HCT116 (cell line): Measurements from ENCODE around the gene LHX4. TPM values are rescaled to one million over a fixed set of nuclear protein-coding genes. Genes with fewer than 3 reads are reported as not detected.

ENCODE experiments used
- ATAC-seq: fragments of 200-7000 bp; cut with Tn5 transposase; 2 replicates; pipeline ENCODE4 v1.9.1; 2020; ENCODE audit warnings: mild to moderate bottlenecking, moderate library complexity
- BruUV-seq: library from RNA; stranded (reverse); fragments of 400-500 nt; replicated peaks from 2 replicates; lab custom pipeline; 2021; lab: Mats Ljungman, UMichigan
- CTCF ChIA-PET: fragments of 300-600 bp; sonication (Branson Sonifier 250); formaldehyde crosslinking; loops from one replicate; lab custom pipeline; 2021; ENCODE audit warnings: antibody characterized with exemption; lab: Charles Lee
- POLR2A ChIA-PET: fragments of 300-600, 350-600 bp; sonication (Branson Sonifier 250); formaldehyde crosslinking; loops from one replicate; lab custom pipeline; 2021; ENCODE audit warnings: antibody characterized with exemption; lab: Charles Lee
- RAD21 ChIA-PET, 2 experiments: fragments of 300-600 bp; sonication (Branson Sonifier 250); formaldehyde crosslinking; loops; one replicate each; lab custom pipeline; 2023; ENCODE audit warnings: low total read pairs in 2 of 2; ENCODE audit not compliant: uncharacterized antibody in 2 of 2, unreplicated experiment in 2 of 2, low non-redundant PET in 1 of 2; lab: Charles Lee
- DNase-seq: peaks from one replicate; pipeline ENCODE4 v3.0.0-alpha.2; 2010; ENCODE audit warnings: low read depth, low spot score
- H2AFZ ChIP-seq: fragments of 200-600 bp; shearing (Covaris generic), sonication (generic); 2 replicates; pipeline ENCODE4 v1.6.1; 2017; ENCODE audit warnings: low read depth, mixed run types, mixed read lengths, antibody characterized with exemption, low read length; ENCODE audit not compliant: poor library complexity, severe bottlenecking
- H3K27ac ChIP-seq: 2 replicates; pipeline ENCODE4 v1.5.1; 2012; ENCODE audit warnings: low read depth, low read length
- H3K27me3 ChIP-seq: fragments of 200-600 bp; sonication (generic); 2 replicates; pipeline ENCODE4 v1.6.1; 2016; ENCODE audit warnings: mixed run types, low read length, mixed read lengths; ENCODE audit not compliant: insufficient read depth
- H3K36me3 ChIP-seq, 2 experiments: fragments of 200-500 bp in 1 of 2; fragments of 200-600 bp in 1 of 2; sonication (Bioruptor generic) in 1 of 2; sonication (generic) in 1 of 2; 2 replicates each; pipeline versions ENCODE4 v1.5.1 to v1.6.1; 2014 to 2016; ENCODE audit warnings: low read length in 2 of 2, inconsistent platforms in 1 of 2, mixed read lengths in 1 of 2, mixed run types in 1 of 2; ENCODE audit not compliant: insufficient read depth in 2 of 2, control insufficient read depth in 1 of 2
- H3K4me1 ChIP-seq, 2 experiments: fragments of 200-600 bp in 1 of 2; sonication (generic) in 1 of 2; 2 replicates each; pipeline versions ENCODE4 v1.5.1 to v1.6.1; 2012 to 2017; ENCODE audit warnings: low read length in 2 of 2, inconsistent platforms in 1 of 2, mild to moderate bottlenecking in 1 of 2, mixed read lengths in 1 of 2, mixed run types in 1 of 2, moderate library complexity in 1 of 2; ENCODE audit not compliant: insufficient read depth in 2 of 2, control insufficient read depth in 1 of 2
- H3K4me2 ChIP-seq: fragments of 200-600 bp; sonication (generic); 2 replicates; pipeline ENCODE4 v1.6.1; 2017; ENCODE audit warnings: mixed run types, low read length, mixed read lengths
- H3K4me3 ChIP-seq, 2 experiments: fragments of 200-600 bp in 1 of 2; sonication (generic) in 1 of 2; replicated peaks in 1 of 2; 2 replicates each; pipeline ENCODE4 v1.5.1; 2011 to 2016; ENCODE audit warnings: low read length in 2 of 2, control low read depth in 1 of 2, low read depth in 1 of 2, mild to moderate bottlenecking in 1 of 2, mixed read lengths in 1 of 2, mixed run types in 1 of 2
- H3K79me2 ChIP-seq: fragments of 200-600 bp; sonication (generic); 2 replicates; pipeline ENCODE4 v1.6.1; 2017; ENCODE audit warnings: mild to moderate bottlenecking, mixed run types, low read length, moderate library complexity, mixed read lengths; ENCODE audit not compliant: insufficient read depth
- H3K9ac ChIP-seq: fragments of 200-600 bp; sonication (generic); 2 replicates; pipeline ENCODE4 v1.6.1; 2016; ENCODE audit warnings: low read length, mixed read lengths
- H3K9me2 ChIP-seq: fragments of 200-600 bp; sonication (generic), shearing (Covaris generic); 2 replicates; pipeline ENCODE4 v1.6.1; 2017; ENCODE audit warnings: mixed run types, mild to moderate bottlenecking, moderate library complexity; ENCODE audit not compliant: insufficient read depth
- H3K9me3 ChIP-seq, 2 experiments: fragments of 200-500 bp in 1 of 2; fragments of 200-600 bp in 1 of 2; sonication (Bioruptor generic) in 1 of 2; sonication (generic) in 1 of 2; 2 replicates each; pipeline ENCODE4 v1.6.1; 2014 to 2017; ENCODE audit warnings: low read length in 2 of 2, mixed read lengths in 2 of 2, inconsistent platforms in 1 of 2, low read depth in 1 of 2, mild to moderate bottlenecking in 1 of 2, mixed run types in 1 of 2, moderate library complexity in 1 of 2; ENCODE audit not compliant: control insufficient read depth in 1 of 2, insufficient read depth in 1 of 2
- H4K20me1 ChIP-seq: fragments of 200-600 bp; sonication (generic), shearing (Covaris generic); 2 replicates; pipeline ENCODE4 v1.6.1; 2017; ENCODE audit warnings: mixed run types, mild to moderate bottlenecking, moderate library complexity; ENCODE audit not compliant: insufficient read depth
- CEBPB ChIP-seq: IDR thresholded peaks from 2 replicates; pipeline ENCODE4 v1.6.1; 2012; ENCODE audit warnings: low read depth
- POLR2A ChIP-seq: IDR thresholded peaks from 2 replicates; pipeline ENCODE4 v1.7.0; 2011; ENCODE audit warnings: borderline replicate concordance; ENCODE audit not compliant: insufficient read depth, insufficient read length; ENCODE audit errors: extremely low read depth
- RAD21 ChIP-seq: IDR thresholded peaks from 2 replicates; pipeline ENCODE4 v1.6.1; 2012; ENCODE audit warnings: low read depth, mild to moderate bottlenecking
- SRF ChIP-seq: IDR thresholded peaks from 2 replicates; pipeline ENCODE4 v1.6.1; 2012; ENCODE audit warnings: low read depth
- intact Hi-C: fragments of 100-400 bp; cut with micrococcal nuclease; formaldehyde crosslinking; loops from 2 replicates; pipeline ENCODE4 v1.10.0; 2022
- total RNA-seq: library from RNA; stranded (reverse); gene quantifications from one replicate; pipeline ENCODE4 v1.2.1, GENCODE V29; 2021; ENCODE audit not compliant: unreplicated experiment
- TF ChIP-seq, protein P1 (sequence below): IDR thresholded peaks from 2 replicates; pipeline ENCODE4 v1.6.1; 2011; ENCODE audit warnings: mild to moderate bottlenecking, low read length, moderate library complexity; ENCODE audit not compliant: insufficient replicate concordance; ENCODE audit errors: extremely low read depth
- TF ChIP-seq, protein P2 (sequence below): IDR thresholded peaks from 2 replicates; pipeline ENCODE4 v1.6.1; 2012

LHX4 gene
- total RNA-seq, 1 experiment from 2014 or later: 0.44 TPM

DNA sequence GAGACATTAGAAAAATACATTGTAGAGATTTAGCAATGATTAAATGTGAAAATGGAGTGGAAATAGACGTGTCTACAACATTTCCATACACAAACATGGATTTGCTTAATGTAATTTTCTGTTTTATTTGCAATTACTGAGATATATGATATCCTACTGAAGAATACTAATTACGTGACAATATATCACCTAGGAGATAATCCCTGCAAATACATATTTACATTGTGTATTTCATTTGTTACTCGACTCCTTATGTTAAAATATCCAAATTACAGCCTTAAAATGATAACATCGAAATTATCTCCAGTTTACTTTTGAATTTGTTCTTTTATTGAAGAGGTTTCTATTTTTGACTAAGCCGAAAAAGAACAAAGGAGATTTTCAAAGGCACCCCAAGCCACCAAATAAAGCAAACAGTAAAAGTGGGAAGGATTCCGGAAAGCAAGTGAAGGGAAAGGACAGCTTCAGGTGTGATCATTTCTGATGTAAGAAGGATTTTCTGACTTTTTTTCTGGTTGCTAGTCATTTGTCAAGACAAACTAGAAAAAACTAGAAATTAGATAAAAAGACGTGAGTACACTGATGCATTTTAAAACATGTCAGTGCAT is 7.9 kb downstream of the LHX4 start (continued):
- TF ChIP-seq, protein P1, sequence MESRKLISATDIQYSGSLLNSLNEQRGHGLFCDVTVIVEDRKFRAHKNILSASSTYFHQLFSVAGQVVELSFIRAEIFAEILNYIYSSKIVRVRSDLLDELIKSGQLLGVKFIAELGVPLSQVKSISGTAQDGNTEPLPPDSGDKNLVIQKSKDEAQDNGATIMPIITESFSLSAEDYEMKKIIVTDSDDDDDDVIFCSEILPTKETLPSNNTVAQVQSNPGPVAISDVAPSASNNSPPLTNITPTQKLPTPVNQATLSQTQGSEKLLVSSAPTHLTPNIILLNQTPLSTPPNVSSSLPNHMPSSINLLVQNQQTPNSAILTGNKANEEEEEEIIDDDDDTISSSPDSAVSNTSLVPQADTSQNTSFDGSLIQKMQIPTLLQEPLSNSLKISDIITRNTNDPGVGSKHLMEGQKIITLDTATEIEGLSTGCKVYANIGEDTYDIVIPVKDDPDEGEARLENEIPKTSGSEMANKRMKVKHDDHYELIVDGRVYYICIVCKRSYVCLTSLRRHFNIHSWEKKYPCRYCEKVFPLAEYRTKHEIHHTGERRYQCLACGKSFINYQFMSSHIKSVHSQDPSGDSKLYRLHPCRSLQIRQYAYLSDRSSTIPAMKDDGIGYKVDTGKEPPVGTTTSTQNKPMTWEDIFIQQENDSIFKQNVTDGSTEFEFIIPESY: no peak
- TF ChIP-seq POLR2A (no peak), SRF (no peak), CEBPB (no peak), RAD21 (no peak)
- TF ChIP-seq, protein P2, sequence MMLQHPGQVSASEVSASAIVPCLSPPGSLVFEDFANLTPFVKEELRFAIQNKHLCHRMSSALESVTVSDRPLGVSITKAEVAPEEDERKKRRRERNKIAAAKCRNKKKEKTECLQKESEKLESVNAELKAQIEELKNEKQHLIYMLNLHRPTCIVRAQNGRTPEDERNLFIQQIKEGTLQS: no peak

DNA sequence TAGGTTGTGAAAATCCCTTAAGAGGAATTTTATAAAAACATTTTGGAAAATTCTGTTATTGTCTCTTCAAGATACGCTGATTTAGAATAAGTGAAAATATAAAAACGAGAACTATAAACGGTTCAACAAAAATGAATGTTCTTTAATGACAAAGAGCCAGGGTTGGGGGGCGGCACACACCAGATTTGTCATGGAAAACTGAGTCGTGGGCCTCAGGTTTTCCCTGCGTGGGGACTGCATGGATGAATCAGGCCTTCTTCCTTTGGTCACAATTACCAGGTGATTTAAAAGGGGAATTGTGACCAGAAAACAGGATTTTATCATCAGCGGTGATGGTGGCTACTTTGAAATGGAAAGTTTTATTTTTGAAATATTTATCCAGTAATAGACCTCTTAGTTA is 8.6 kb downstream of the LHX4 start:
- no peak for TF ChIP-seq CEBPB
- CTCF ChIA-PET: no interaction called here
- Histone ChIP-seq H3K4me2 (no peak overlapping the region), H3K36me3 (no peaks in the 10 kb centered on the region), H3K27ac (no peak overlapping the region), H3K9ac (no peak overlapping the region), H3K4me3 (no peak overlapping the region), H3K4me1 (peaks cover 0 to 3% of the 10 kb centered on the region in 2 experiments; a peak in 1 of 4 replicates), H3K9me2 (no peaks in the 10 kb centered on the region), H3K79me2 (no peaks in the 10 kb centered on the region), H2AFZ (no peak overlapping the region), H4K20me1 (no peaks in the 10 kb centered on the region), H3K27me3 (peaks cover 15% of the 10 kb centered on the region; the same call in 1 of the 2 replicates), H3K9me3 (no peaks in the 10 kb centered on the region)
- BruUV-seq: no TSS peak
- ATAC-seq: no peak
- RAD21 ChIA-PET: no interaction called here
- POLR2A ChIA-PET: no interaction called here
- intact Hi-C loops: no loop called here
- DNase-seq: no peak
